Lung (tissue), 12 donors: ENCODE measurements around the gene NXN. TPM values are rescaled to one million over a fixed set of nuclear protein-coding genes. Genes with fewer than 3 reads are reported as not detected.
"Not testable (repeated sequence)": the region's sequence is repeated elsewhere in the genome, so short reads cannot be mapped to it uniquely, and the experiment has no call there.

Source experiments
- ATAC-seq: fragments of 200-7000 bp; cut with Tn5 transposase; one replicate; pipeline ENCODE4 v1.9.1; 2020; ENCODE audit warnings: moderate number of reproducible peaks; ENCODE audit not compliant: insufficient read depth, low FRiP score
- DNase-seq, 3 donors: peaks; one replicate each; pipeline ENCODE4 v3.0.0-alpha.2; 2013 to 2017
- H3K27ac ChIP-seq, 2 donors: one replicate each; pipeline ENCODE4 v1.5.1; 2013; ENCODE audit warnings: mild to moderate bottlenecking in 2 of 2, moderate library complexity in 2 of 2, control low read depth in 1 of 2, inconsistent platforms in 1 of 2, low read depth in 1 of 2, low read length in 1 of 2
- H3K27me3 ChIP-seq, 3 donors: one replicate each; pipeline ENCODE4 v1.5.1; 2013; ENCODE audit warnings: low read length in 2 of 3; ENCODE audit not compliant: control insufficient read depth in 3 of 3, insufficient read depth in 3 of 3
- H3K36me3 ChIP-seq, 4 donors: one replicate each; pipeline ENCODE4 v1.5.1; 2013; ENCODE audit warnings: low read length in 4 of 4, mild to moderate bottlenecking in 1 of 4, moderate library complexity in 1 of 4; ENCODE audit not compliant: control insufficient read depth in 4 of 4, insufficient read depth in 4 of 4
- H3K4me1 ChIP-seq, 5 donors: one replicate each; pipeline ENCODE4 v1.5.1; 2013; ENCODE audit warnings: low read length in 5 of 5, mild to moderate bottlenecking in 2 of 5, moderate library complexity in 1 of 5; ENCODE audit not compliant: control insufficient read depth in 5 of 5, insufficient read depth in 5 of 5
- H3K4me3 ChIP-seq: one replicate; pipeline ENCODE4 v1.5.1; 2013; ENCODE audit warnings: mild to moderate bottlenecking, control low read depth, moderate library complexity
- H3K9ac ChIP-seq, 2 donors: one replicate each; pipeline ENCODE4 v1.5.1; 2013; ENCODE audit warnings: low read length in 2 of 2, control low read depth in 1 of 2; ENCODE audit not compliant: insufficient read depth in 1 of 2
- H3K9me3 ChIP-seq, 4 donors: one replicate each; pipeline ENCODE4 v1.5.1; 2013; ENCODE audit warnings: low read length in 3 of 4, mild to moderate bottlenecking in 1 of 4, moderate library complexity in 1 of 4; ENCODE audit not compliant: control insufficient read depth in 4 of 4, insufficient read depth in 3 of 4
- CTCF ChIP-seq: IDR thresholded peaks from 2 replicates; pipeline ENCODE4 v1.5.1; 2012; ENCODE audit warnings: mild to moderate bottlenecking; ENCODE audit errors: control extremely low read depth, extremely low read depth
- WGBS, 2 donors: extraction: QIAGEN DNeasy Blood & Tissue Kit; methylation state at CpG; one replicate each; pipeline ENCODE4 v1.1.7; 2013; 5-methylcytosine and 5-hydroxymethylcytosine counted together
- polyA plus RNA-seq, 2 donors: library from polyadenylated mRNA; stranded (reverse); fragments of 200-250 nt; gene quantifications; one replicate each; pipeline ENCODE4 v1.2.1, GENCODE V29; 2013
- total RNA-seq, 2 donors: library from RNA; depleted of rRNA in 1 of 2; stranded (reverse); fragments of >200 nt in 1 of 2; gene quantifications; one replicate each; pipeline ENCODE4 v1.2.1, GENCODE V29; 2014 to 2021
- donor health status: control.
- donor health status: control.
- donor health status: Bipolar disorder and iron deficiency.
- donor health status: healthy.
- donor health status: DM: yes; HTN: yes; CAD: no.

NXN gene
- total and polyA plus RNA-seq, 4 donors, result 17.6 to 57.7 (median 39.9) TPM

DNA sequence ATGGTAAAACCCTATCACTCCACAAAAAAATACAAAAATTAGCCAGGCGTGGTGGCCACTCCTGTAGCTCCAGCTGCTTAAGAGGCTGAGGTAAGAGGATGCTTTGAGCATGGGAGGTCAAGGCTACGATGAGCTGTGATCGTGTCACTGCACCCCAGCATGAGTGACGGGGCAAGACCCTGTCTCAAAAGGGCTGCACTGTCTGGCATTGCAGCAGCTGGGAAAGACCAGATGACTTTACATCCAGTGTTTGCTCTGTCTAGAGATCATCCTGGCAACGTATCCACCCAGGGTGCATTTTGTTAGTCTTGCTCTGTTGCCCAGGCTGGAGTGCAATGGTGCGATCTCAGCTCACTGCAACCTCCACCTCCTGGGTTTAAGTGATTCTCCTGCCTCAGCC, 145.4 kb downstream of the NXN start:
- Histone ChIP-seq H3K36me3 (peaks cover 0 to 1% (median 0%) of the 10 kb centered on the region in 4 donors), H3K9ac (no peak overlapping the region), H3K4me1 (peaks cover 0 to 4% (median 0%) of the 10 kb centered on the region in 5 donors), H3K9me3 (peaks cover 0 to 2% (median 0%) of the 10 kb centered on the region in 4 donors), H3K27ac (no peak overlapping the region), H3K27me3 (no peaks in the 10 kb centered on the region), H3K4me3 (no peak overlapping the region)
- no peak for TF ChIP-seq CTCF
- WGBS, 2 donors, result 85 to 91% methylated on average over 6 of the region's 6 CpGs
- DNase-seq (no peak), ATAC-seq (no peak)

DNA sequence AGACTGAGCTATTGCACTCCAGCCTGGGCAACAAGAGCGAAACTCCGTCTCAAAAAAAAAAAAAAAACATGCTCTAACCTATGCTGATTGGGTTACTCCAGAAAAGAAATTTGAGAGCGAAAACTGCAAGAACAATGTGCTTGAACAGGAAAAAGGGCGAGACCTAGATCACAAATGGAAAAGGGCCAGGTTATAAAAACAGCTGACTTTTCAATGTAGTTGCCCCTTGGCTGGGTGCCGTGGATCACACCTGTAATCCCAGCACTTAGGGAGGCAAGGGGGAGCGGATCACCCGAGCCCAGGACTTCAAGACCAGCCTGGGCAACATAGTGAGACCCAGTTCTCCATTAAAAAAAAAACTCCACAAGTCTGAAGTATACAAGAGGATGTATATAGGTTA, 148.6 kb downstream of the NXN start:
- ATAC-seq (no peak), DNase-seq (no peak)
- Histone ChIP-seq H3K4me1 (no peaks in the 10 kb centered on the region), H3K36me3 (no peaks in the 10 kb centered on the region), H3K4me3 (no peak overlapping the region), H3K9me3 (peaks cover 0 to 2% (median 0%) of the 10 kb centered on the region in 4 donors), H3K9ac (no peak overlapping the region), H3K27me3 (no peaks in the 10 kb centered on the region), H3K27ac (no peak overlapping the region)
- WGBS, 2 donors, result 93% methylated on average over 7 of the region's 7 CpGs
- TF ChIP-seq CTCF, result no peak

DNA sequence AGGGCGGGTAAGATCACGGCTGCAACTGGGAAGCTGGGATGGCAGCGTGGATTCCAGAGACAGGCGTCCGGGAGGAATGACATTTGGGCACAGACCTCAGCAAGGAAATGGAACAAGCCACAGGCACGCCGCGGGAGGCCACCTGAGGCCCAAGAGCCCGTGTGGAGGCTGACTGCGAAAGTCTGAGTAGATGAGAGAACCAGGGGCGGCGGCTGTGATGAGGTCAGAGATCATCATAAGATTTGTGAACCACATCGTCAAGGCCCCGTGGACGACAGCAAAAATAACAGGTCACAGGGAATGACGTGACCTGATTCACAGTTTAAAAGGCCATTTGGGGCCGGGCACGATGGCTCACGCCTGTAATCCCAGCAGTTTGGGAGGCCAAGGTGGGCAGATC, 149.2 kb downstream of the NXN start:
- no peaks in the 10 kb centered on the region for H3K27me3 ChIP-seq
- TF ChIP-seq CTCF, result no peak
- no peaks in the 10 kb centered on the region for H3K4me1 ChIP-seq
- no peaks in the 10 kb centered on the region for H3K36me3 ChIP-seq
- no peak for DNase-seq
- no peak overlapping the region for H3K4me3 ChIP-seq
- no peak overlapping the region for H3K27ac ChIP-seq
- WGBS, 2 donors, result 74% methylated on average over 19 of the region's 19 CpGs
- H3K9ac ChIP-seq, result no peak overlapping the region
- ATAC-seq, result no peak
- peaks cover 0 to 2% (median 0%) of the 10 kb centered on the region in 4 donors for H3K9me3 ChIP-seq

DNA sequence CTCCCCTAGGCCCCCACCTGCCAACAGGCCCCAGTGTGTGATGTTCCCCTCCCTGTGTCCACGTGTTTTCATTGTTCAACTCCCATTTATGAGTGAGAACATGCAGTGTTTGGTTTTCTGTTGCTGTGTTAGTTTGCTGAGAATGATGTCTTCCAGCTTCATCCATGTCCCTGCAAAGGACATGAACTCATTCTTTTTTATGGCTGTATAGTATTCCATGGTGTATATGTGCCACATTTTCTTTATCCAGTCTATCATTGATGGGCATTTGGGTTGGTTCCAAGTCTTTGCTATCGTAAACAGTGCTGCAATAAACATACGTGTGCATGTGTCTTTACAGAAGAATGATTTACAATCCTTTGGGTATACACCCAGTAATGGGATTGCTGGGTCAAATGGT, 150.0 kb downstream of the NXN start:
- not testable (repeated sequence) for H3K4me3 ChIP-seq, H3K27me3 ChIP-seq, H3K27ac ChIP-seq, DNase-seq, H3K9me3 ChIP-seq, ATAC-seq, H3K9ac ChIP-seq, H3K4me1 ChIP-seq, H3K36me3 ChIP-seq
- 58 to 89% methylated on average over 3 of the region's 3 CpGs for WGBS, 2 donors
